OCI-M2 (cell line): ENCODE measurements around the gene FAM13C.

Experiments
- DNase-seq: peaks from one replicate; lab custom pipeline; 2025; ENCODE audit not compliant: unreplicated experiment; lab: John Stamatoyannopoulos, UW

FAM13C gene

DNA sequence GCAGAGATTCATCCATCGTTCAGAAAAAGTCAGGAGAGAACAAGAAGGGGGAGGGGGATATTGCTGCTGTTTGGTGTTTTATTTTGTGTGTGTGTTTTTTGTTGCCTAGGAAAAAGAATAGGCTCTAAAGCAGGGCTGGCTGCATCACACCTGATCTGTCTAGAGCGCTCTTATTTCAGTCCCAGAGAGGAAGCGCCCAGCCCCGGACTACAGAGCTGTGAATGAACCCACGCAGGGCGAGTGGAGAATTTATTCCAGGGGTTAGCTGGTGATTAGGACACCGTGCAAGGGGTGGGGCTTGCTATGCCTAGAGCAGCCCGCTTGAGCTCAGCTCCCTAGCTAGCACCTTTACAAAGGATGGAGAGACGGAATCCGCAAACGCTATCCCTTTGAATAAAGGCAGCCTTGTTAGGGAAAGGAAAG, 621 bp upstream of the FAM13C start:
- DNase-seq = no peak

GRCh38 chr10:59361663-59362143, 646 bp downstream of the FAM13C start:
- no peak for DNase-seq

DNA sequence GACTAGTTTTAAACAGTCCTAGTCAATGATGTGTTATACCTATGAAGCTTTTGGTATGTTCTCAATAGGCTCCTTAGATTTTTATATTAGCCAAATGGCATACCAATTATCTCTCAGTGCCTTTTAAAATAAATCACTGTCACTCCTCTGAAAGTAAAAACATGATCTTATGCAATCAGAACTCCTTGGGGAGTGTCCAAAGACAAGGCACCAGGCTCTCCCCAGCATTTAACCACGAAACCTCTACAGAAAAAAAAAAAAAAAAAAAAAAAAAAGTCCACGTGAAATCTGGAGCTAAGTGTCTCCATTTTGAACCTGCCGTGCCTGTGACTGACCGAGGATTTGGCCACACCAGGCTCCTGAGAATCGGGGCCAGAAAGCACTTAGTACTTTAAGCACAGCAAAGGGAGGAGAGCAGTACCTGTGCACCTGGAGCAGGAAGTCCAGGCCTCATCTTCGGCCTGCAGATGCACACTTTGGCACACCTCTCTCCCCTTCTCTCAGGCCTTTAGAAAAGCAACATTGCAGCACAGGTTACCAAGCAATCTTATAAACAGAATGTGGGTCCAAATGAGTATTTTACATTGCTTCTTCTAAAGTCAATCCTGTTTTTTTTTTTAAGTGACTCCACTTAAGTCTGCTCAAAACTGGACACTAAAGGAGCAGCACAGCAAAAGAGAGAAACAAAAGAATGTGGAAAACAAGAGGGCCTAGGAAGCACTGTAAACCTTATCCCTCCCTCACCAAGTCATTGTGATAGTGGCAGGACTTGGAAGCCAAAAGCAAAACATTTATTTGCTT, 1.5 kb downstream of the FAM13C start:
- DNase-seq = no peak

- DNase-seq = no peak
Observed at GRCh38 chr10:59358576-59358975, 3.8 kb downstream of the FAM13C start.

- no peak for DNase-seq
Observed at GRCh38 chr10:59354434-59354833, 7.9 kb downstream of the FAM13C start.

- DNase-seq = no peak
Observed at GRCh38 chr10:59350558-59350957, 11.8 kb downstream of the FAM13C start.

DNA sequence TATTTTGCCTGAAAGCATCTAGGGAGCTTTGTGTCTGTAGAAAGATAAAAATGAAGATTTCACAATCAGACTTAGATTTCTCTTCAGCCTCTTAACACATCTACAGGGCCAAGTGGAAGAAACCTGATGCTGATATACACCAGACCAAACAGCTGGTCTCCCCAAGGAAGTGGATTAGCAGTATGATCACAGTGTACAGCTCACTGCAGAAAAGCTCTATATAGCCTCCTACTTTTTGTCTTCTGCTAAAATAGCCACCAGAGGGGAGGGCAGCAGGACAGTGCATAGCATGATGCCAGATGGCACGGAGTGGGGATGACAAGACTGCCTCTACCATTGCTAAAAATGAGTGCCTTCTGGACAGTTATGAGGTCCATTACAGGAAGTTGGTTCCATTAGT, 16.0 kb downstream of the FAM13C start:
- no peak for DNase-seq

- DNase-seq = no peak
Observed at GRCh38 chr10:59342723-59343122, 19.6 kb downstream of the FAM13C start.

DNA sequence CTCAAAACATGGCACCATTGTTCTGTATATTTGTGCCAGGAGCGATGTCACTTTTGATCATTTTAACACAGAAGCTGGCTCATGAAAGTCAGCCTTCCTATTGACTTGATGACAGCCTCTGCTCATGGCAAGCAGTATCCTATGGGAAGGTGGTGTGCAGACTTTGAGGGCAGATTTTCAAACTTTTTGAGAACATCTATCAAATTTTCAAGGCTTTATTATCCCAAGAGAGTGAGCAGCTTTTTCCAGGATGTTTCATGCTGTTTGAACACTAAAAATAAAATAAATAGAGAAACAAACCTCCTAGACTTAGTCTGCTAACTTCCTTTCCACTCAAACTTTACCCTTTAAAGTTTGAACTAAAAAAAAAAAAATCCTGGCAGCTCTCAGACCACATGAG, 20.3 kb downstream of the FAM13C start:
- no peak for DNase-seq

DNA sequence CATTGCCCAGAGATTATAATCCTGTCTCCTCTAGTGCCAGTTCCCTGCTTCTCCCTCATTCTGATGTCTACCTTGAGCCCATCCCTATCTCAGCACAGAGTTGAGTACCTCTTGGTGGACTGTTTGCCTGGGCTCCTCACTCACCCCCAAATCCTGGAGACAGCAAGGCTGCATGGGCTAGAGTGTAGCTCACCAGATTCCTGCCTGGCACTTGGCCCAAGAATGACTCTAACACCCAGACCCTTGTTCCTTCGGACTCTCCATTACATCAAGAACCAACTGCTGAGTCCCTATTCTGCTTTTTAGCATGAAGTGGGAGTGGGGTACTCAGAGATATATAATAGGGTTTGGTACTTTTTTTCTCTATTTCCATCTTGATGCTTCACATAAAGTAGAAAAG, 22.1 kb downstream of the FAM13C start:
- no peak for DNase-seq

GRCh38 chr10:59339351-59339750, 23.0 kb downstream of the FAM13C start:
- DNase-seq = no peak

GRCh38 chr10:59337201-59337652, 25.1 kb downstream of the FAM13C start:
- no peak for DNase-seq

- DNase-seq = no peak
Observed at GRCh38 chr10:59336632-59337031, 25.7 kb downstream of the FAM13C start.

DNA sequence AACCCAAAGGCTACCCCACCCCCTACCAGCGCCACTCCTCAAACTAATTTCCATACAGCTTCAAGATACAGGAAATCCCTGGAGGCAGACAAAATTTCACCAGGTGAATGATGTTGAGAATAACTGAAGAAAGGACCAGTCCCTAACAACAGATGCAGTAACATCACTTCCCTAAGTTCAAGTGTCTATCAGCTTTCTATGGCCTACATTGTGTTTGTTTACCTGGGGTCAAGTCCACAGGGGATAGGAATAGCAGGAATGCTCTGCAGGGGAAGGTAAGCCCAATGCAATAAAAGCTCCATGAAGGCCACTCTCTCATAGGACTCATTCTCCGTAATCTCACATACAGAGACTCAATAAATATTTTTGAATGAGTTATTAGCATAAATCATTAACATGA, 26.9 kb downstream of the FAM13C start:
- no peak for DNase-seq

- DNase-seq = no peak
Observed at GRCh38 chr10:59333701-59334100, 28.6 kb downstream of the FAM13C start.

DNA sequence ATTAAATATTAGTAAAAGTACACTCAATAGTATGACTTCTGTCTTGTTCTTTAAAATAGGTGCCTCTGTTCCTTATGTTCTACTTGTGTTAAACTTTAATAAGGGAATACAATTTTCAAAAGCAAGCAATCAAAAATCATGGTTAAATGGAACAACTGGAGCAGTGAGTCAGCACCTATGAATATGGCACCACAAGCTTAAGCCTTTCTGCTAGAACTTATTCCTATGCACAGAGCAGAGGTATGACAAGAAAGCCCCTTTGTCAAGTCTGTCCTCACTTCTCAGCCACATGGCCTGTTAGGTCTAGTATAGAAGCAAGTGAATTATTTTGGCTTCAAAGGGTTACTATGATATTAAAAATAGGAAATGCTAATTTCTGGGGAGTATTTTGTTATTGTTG, 29.8 kb downstream of the FAM13C start:
- no peak for DNase-seq

GRCh38 chr10:59331661-59332060, 30.7 kb downstream of the FAM13C start:
- no peak for DNase-seq

- DNase-seq = no peak
Observed at GRCh38 chr10:59325116-59325515, 37.2 kb downstream of the FAM13C start.

DNA sequence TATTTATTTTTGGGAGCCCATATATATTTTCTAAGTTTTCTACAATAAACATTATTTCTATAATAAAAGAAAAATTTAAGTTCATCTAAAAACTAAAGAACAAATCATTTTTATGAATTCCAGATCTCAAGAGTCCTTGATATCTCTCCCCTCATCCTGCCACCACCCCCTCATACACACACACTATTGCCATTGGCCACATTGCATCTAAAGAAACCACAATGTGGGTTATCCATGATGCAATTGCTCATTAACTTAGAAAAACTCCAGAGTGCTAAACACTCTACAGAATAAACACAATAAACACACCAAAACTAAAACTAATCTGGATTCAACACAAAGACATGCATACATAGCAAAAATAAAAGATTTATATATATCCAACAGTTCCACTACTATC, 37.8 kb downstream of the FAM13C start:
- no peak for DNase-seq

- no peak for DNase-seq
Observed at GRCh38 chr10:59323831-59324401, 38.4 kb downstream of the FAM13C start.

DNA sequence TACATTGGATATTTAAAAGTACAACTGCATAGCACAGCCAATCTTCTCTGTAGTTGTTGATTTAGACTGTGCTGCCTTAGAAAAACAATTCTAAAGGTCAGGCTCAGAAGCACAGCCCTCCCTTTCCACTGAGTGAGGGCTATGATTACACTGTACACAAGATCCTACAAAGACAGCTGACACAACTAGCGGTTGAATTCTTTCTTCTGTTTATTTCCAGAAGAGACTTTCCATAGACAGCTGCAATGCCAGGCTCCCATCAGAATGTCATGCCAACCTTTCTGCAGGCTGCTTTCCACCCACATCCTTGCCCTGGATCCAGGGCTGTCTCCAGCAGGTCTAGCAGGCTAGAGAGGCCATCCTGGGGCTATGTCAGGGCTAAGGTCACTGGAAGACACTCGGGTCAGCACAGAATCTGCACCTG, 39.3 kb downstream of the FAM13C start:
- no peak for DNase-seq

- DNase-seq = no peak
Observed at GRCh38 chr10:59322131-59322530, 40.2 kb downstream of the FAM13C start.

DNA sequence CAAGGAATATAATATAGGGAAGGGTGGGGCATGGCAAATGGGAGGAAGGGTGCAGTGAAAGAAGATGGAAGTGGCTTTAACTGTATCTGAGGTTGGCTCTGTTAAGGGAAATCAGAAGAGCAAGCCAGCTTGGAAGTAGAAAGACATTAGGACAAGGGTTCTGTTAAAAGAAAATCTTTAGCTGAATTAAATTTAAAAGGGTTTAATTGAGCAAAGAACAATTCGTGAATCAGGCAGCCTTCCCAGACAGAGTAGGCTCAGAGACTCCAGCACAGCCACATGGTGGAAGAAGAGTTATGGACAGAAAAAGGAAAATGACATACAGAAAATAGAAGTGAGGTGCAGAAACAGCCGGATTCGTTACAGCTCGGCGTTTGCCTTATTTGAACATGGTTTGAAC, 42.0 kb downstream of the FAM13C start:
- DNase-seq = no peak
